T-helper 17 cell (primary cell): Measurements from ENCODE around the gene CELA2B. TPM values are rescaled to one million over a fixed set of nuclear protein-coding genes. Genes with fewer than 3 reads are reported as not detected.
"Not testable (repeated sequence)": the region's sequence is repeated elsewhere in the genome, so short reads cannot be mapped to it uniquely, and the experiment has no call there.

Experiments used
- ATAC-seq: fragments of 150-1000 bp; cut with Tn5 transposase; 2 replicates; pipeline ENCODE4 v1.10.0; 2021; ENCODE audit warnings: mild to moderate bottlenecking, moderate library complexity
- DNase-seq, 3 donors: peaks; one replicate each; pipeline versions ENCODE4 v3.0.0 to v3.0.0-alpha.2; 2020 to 2021
- H3K9me3 ChIP-seq: one replicate; pipeline ENCODE4 v1.7.0; 2013; ENCODE audit warnings: low read length, mild to moderate bottlenecking; ENCODE audit not compliant: control insufficient read depth, poor library complexity, severe bottlenecking
- H3K27ac Mint-ChIP-seq: one replicate; pipeline ENCODE4 v1.8.0; 2022; ENCODE audit warnings: mild to moderate bottlenecking, moderate library complexity, mixed read lengths
- H3K27me3 Mint-ChIP-seq: one replicate; pipeline ENCODE4 v1.8.0; 2022; ENCODE audit warnings: mixed read lengths
- H3K36me3 Mint-ChIP-seq: one replicate; pipeline ENCODE4 v1.8.0; 2022; ENCODE audit warnings: low read depth, mixed read lengths
- H3K4me1 Mint-ChIP-seq: one replicate; pipeline ENCODE4 v1.8.0; 2022; ENCODE audit warnings: mild to moderate bottlenecking, mixed read lengths
- H3K4me3 Mint-ChIP-seq: one replicate; pipeline ENCODE4 v1.8.0; 2022; ENCODE audit warnings: mild to moderate bottlenecking, moderate library complexity, mixed read lengths
- total RNA-seq, 4 donors: library from RNA in 2 of 4; stranded (reverse) in 2 of 4; gene quantifications; one replicate each; pipeline ENCODE4 v1.2.3 and lab custom pipeline; 2022 to 2026

Gene CELA2B
- total RNA-seq, 2 donors from 2014 or later = not detected

DNA sequence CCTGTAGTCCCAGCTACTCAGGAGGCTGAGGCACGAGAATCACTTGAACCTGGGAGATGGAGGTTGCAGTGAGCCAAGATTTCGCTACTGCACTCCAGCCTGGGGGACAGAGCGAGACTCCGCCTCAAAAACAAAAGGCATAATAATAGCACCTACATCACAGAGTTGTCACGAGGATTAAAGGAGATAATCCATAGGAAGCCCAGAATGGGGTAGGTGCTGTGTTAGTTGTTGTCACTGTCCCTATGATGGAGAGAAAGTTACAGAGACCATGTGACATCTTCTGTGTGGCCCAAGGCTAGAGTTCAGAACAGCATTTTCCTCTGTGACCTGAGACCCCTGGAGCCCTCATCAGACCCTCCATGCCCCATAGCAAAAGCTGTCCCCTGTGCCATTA lies 12.0 kb upstream of the CELA2B start:
- H3K36me3 Mint-ChIP-seq, H3K4me1 Mint-ChIP-seq, H3K9me3 ChIP-seq, H3K4me3 Mint-ChIP-seq, H3K27ac Mint-ChIP-seq, DNase-seq, ATAC-seq: not testable (repeated sequence)
- H3K27me3 Mint-ChIP-seq = peaks cover 18% of the 10 kb centered on the region

DNA sequence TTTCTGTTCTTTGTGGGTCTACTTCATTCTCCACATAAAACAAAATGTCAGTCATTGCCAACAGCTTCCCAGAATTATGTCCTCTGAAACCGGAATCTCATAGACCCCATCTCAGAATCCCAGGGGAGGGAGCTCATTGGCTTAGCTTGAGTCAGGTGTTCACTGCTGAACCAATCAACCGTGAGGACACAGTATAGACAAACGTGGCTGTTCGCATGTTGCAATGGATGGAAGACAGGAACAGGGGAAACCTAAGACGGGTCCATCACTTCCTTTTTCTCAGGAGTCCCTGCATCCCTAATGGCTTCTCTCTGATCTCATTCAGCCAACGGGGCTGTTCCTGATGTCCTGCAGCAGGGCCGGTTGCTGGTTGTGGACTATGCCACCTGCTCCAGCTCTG lies 10.2 kb upstream of the CELA2B start:
- Mint-ChIP-seq H3K36me3 (no peaks in the 10 kb centered on the region), H3K4me1 (no peaks in the 10 kb centered on the region), H3K27ac (no peak overlapping the region), H3K4me3 (no peak overlapping the region), H3K27me3 (peaks cover 20% of the 10 kb centered on the region)
- no peak for ATAC-seq
- no peak for DNase-seq
- H3K9me3 ChIP-seq = no peaks in the 10 kb centered on the region

DNA sequence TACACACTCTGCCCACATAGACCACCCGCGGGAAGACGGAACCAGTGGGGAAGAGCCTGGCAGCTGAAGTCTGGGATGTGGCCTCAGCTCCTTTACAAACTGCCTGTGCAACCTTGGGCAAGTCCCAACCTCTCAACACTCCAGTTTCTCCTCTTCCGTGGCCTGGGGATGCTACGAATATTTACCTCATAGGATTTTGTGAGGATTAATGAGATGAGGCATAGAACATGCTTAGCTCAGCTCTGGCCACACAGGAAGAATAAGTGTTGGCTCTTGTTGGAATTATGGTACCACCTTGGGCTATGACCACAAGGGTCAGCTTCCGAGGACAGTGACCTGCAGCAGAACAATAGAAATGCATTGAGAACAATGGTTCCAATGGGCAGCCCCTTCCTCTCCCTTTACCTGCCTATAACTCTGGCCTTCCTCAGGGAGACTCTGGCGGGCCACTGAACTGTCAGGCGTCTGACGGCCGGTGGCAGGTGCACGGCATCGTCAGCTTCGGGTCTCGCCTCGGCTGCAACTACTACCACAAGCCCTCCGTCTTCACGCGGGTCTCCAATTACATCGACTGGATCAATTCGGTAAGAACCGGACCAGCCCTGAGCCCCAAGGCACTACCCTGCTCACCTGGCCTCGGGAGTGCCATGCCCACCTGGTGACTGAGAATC lies 8.8 kb upstream of the CELA2B start:
- DNase-seq, H3K9me3 ChIP-seq, H3K36me3 Mint-ChIP-seq, H3K4me3 Mint-ChIP-seq, H3K4me1 Mint-ChIP-seq, H3K27ac Mint-ChIP-seq, ATAC-seq: not testable (repeated sequence)
- H3K27me3 Mint-ChIP-seq = peaks cover 15% of the 10 kb centered on the region

DNA sequence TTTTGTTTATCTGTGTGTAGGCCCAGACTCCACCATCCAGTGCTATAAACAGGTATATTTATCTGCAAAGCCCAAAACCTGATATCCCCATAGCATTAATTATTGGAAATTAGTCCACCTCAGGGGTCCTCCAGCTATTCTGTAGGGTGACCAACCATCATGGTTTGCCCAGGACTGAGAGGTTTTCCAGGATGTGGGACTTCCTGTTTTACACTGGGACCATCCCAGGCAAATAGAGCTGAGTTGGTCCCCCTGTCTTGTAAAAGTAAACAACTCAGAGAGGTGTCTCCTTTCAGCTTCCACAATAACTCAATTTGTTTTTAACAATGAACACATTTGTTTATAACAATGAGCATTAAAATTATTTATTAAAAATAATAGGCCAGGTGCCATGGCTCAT lies 7.8 kb upstream of the CELA2B start:
- peaks cover 15% of the 10 kb centered on the region for H3K27me3 Mint-ChIP-seq
- DNase-seq = no peak
- no peak overlapping the region for H3K27ac Mint-ChIP-seq
- H3K36me3 Mint-ChIP-seq = no peaks in the 10 kb centered on the region
- H3K9me3 ChIP-seq = no peaks in the 10 kb centered on the region
- ATAC-seq = no peak
- H3K4me3 Mint-ChIP-seq = no peak overlapping the region
- no peaks in the 10 kb centered on the region for H3K4me1 Mint-ChIP-seq

DNA sequence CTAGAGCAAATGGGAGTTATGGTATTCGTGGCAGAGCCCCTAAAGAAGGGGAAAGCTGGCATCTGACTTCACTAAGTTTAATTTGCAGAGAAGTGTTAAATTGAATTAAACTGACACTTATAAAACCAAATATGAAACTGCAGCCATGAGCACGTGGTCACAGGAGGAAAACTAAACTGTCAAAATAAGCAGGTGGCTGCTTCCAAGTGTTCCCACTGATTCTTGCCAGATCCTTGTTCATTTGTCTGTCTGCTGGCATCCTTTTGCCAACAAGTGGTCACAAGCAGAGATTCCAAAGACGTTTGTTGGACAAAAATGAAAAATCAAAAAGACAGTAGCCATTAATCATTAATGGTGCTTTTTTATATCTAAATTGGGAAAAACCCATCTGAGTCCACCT lies 6.5 kb upstream of the CELA2B start:
- H3K4me3 Mint-ChIP-seq = no peak overlapping the region
- H3K36me3 Mint-ChIP-seq = no peaks in the 10 kb centered on the region
- H3K4me1 Mint-ChIP-seq = no peaks in the 10 kb centered on the region
- no peak for DNase-seq
- ATAC-seq = no peak
- peaks cover 11% of the 10 kb centered on the region for H3K27me3 Mint-ChIP-seq
- no peaks in the 10 kb centered on the region for H3K9me3 ChIP-seq
- H3K27ac Mint-ChIP-seq = no peak overlapping the region

- not testable (repeated sequence) for H3K27ac Mint-ChIP-seq
Measured at GRCh38 chr1:15469821-15470448, 6.0 kb upstream of the CELA2B start.

DNA sequence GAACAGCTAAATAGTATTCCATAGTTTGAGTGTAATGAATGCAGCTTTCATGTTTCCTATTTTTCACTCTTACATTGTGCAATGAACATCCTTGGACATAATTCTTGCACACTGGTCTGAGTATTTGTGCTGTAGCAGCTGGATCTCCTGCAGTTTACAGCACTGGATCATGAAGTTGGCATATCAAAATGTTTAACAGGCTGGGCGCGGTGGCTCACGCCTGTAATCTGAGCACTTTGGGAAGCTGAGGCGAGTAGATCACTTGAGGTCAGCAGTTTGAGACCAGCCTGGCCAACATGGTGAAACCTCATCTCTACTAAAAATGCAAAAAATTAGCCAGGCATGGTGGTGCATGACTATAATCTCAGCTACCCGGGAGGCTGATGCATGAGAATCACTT lies 4.8 kb upstream of the CELA2B start:
- not testable (repeated sequence) for H3K27ac Mint-ChIP-seq, H3K9me3 ChIP-seq, H3K4me1 Mint-ChIP-seq, DNase-seq, H3K36me3 Mint-ChIP-seq, ATAC-seq, H3K4me3 Mint-ChIP-seq, H3K27me3 Mint-ChIP-seq

More at GRCh38 chr1:15469821-15470448, 6.0 kb upstream of the CELA2B start:
- not testable (repeated sequence) for H3K9me3 ChIP-seq, ATAC-seq, DNase-seq, H3K27me3 Mint-ChIP-seq, H3K36me3 Mint-ChIP-seq, H3K4me1 Mint-ChIP-seq, H3K4me3 Mint-ChIP-seq

DNA sequence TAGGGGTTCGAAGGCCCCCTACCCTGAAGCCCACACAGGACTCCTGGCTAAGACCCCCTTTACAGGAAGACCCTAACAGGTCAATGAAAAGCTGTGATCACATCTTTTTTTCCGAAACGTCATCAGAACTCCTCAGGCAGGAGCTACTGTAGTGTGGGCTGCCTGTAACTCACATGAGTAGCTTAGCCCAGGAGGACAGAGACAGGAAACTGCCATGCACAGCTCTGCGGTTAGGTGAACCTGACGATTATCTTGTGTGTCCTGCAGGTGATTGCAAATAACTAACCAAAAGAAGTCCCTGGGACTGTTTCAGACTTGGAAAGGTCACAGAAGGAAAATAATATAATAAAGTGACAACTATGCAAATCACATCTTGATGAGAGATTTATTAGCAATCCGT lies 4.2 kb upstream of the CELA2B start:
- H3K4me1 Mint-ChIP-seq, H3K27me3 Mint-ChIP-seq, DNase-seq: not testable (repeated sequence)

DNA sequence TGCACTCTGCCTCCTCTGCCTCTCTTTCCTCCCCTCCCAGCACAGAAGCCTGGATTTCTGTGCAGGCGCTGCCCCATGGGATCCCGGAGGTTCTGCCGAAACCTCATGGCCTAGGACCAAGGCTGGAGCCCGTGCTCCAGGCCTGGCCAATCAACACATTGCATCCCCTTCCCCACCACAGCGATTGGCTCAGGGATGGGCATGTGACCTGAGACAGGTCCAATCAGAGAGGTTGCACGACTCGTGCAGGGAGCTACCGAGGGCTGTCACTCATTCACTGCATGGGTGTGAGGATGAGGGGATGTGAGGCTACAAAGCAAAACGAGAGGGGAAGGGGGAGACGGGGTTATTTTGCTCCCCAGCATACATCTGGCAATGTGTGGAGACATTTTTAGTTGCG lies 3.3 kb upstream of the CELA2B start:
- no peak for DNase-seq
- no peak overlapping the region for H3K27ac Mint-ChIP-seq
- peaks cover 1% of the 10 kb centered on the region for H3K4me1 Mint-ChIP-seq
- peaks cover 7% of the 10 kb centered on the region for H3K27me3 Mint-ChIP-seq
- no peaks in the 10 kb centered on the region for H3K36me3 Mint-ChIP-seq
- no peak for ATAC-seq
- no peak overlapping the region for H3K4me3 Mint-ChIP-seq
- H3K9me3 ChIP-seq = no peaks in the 10 kb centered on the region

More for the DNA sequence above, 4.2 kb upstream of the CELA2B start:
- not testable (repeated sequence) for H3K9me3 ChIP-seq, H3K4me3 Mint-ChIP-seq, ATAC-seq, H3K27ac Mint-ChIP-seq, H3K36me3 Mint-ChIP-seq

DNA sequence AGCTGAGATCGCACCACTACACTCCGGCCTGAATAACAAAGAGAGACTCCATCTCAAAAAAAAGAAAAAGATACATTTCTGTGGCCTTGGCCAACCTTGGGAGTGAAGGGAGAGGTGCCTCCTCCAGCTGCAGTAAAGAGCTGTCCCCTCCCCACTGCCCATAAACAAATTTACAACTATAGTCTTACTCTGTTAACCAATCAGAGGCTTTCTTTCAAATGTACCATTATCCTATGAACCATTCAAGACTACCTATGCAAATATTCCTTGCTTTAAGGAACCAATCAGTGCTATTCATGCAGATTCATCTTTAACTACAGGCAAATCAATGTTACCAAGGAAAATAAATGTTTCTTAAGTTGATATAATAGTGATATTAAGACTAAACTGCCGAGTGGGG lies 1.0 kb downstream of the CELA2B start:
- no peaks in the 10 kb centered on the region for H3K27me3 Mint-ChIP-seq

DNA sequence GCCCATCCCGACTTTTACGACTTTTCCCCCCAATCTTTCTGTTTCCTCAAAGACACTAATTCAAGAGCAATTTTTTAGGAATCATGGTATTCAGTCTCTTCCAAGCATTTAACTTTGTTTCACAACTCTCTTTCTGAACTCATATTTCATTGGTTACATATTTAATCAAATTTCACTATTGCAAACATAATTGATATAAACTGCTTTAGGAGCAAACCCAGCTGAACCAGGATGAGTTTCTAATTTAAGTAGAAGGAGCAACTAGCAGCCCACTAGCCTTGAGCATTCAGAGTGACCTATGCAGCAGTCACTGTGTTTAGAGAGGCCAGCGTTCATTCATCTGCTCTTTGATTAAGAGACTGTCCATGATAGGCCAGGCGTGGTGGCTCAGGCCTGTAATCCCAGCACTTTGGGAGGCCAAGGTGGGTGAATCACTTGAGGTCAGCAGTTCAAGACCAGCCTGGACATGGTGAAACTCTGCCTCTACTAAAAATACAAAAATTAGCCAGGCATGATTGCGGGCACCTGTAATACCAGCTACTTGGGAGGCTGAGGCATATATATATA lies 1.8 kb downstream of the CELA2B start:
- ATAC-seq (no peak), DNase-seq (no peak)
- H3K27ac Mint-ChIP-seq = no peak overlapping the region
- H3K4me1 Mint-ChIP-seq = peaks cover 2% of the 10 kb centered on the region
- H3K9me3 ChIP-seq = no peaks in the 10 kb centered on the region
- no peaks in the 10 kb centered on the region for H3K27me3 Mint-ChIP-seq
- H3K4me3 Mint-ChIP-seq = no peak overlapping the region
- no peaks in the 10 kb centered on the region for H3K36me3 Mint-ChIP-seq

More for the DNA sequence above, 1.0 kb downstream of the CELA2B start:
- no peaks in the 10 kb centered on the region for H3K9me3 ChIP-seq
- Mint-ChIP-seq H3K36me3 (no peaks in the 10 kb centered on the region), H3K4me1 (peaks cover 2% of the 10 kb centered on the region), H3K27ac (no peak overlapping the region), H3K4me3 (no peak overlapping the region)
- no peak for ATAC-seq
- no peak for DNase-seq

GRCh38 chr1:15479654-15480347 lies 3.9 kb downstream of the CELA2B start:
- Mint-ChIP-seq H3K4me3 (no peak overlapping the region), H3K27ac (no peak overlapping the region), H3K36me3 (no peaks in the 10 kb centered on the region), H3K4me1 (peaks cover 2% of the 10 kb centered on the region), H3K27me3 (no peaks in the 10 kb centered on the region)
- no peak for DNase-seq
- no peak for ATAC-seq
- no peaks in the 10 kb centered on the region for H3K9me3 ChIP-seq

GRCh38 chr1:15482455-15482854 lies 6.6 kb downstream of the CELA2B start:
- not testable (repeated sequence) for H3K4me3 Mint-ChIP-seq, H3K27ac Mint-ChIP-seq, DNase-seq, ATAC-seq, H3K9me3 ChIP-seq, H3K27me3 Mint-ChIP-seq, H3K4me1 Mint-ChIP-seq, H3K36me3 Mint-ChIP-seq
